Thyroid gland (tissue), 4 donors: Measurements from ENCODE around the gene HEXIM1.

ENCODE experiments used
- CTCF ChIP-seq, 6 experiments: fragments of 200-600 bp in 3 of 6; fragments of 450-650 bp in 3 of 6; sonication (generic) in 3 of 6; IDR thresholded peaks; one replicate each; pipeline ENCODE4 v1.5.1; 2016 to 2019; ENCODE audit warnings: antibody characterized with exemption in 6 of 6, mild to moderate bottlenecking in 2 of 6, inconsistent platforms in 1 of 6, moderate library complexity in 1 of 6
- POLR2A ChIP-seq, 2 donors: fragments of 450-650 bp; IDR thresholded peaks; one replicate each; pipeline ENCODE4 v1.6.1; 2017; ENCODE audit warnings: antibody characterized with exemption in 2 of 2, mild to moderate bottlenecking in 2 of 2, moderate library complexity in 1 of 2

GRCh38 chr17:45170280-45170930 is 22.1 kb downstream of the HEXIM1 start:
- TF ChIP-seq CTCF (IDR thresholded peaks at IDR 0.05) (no peak), POLR2A (IDR thresholded peaks at IDR 0.05) (no peak)
